Erythroblast (primary cell): ENCODE measurements around the gene CD7.

Experiments used
- GATA1 ChIP-seq: IDR thresholded peaks from 2 replicates; pipeline ENCODE4 v1.6.1; 2011; ENCODE audit warnings: low read depth, mild to moderate bottlenecking, control low read depth, low read length, moderate library complexity
- POLR2A ChIP-seq: IDR thresholded peaks from 2 replicates; pipeline ENCODE4 v1.6.1; 2011; ENCODE audit warnings: mild to moderate bottlenecking, low read length

DNA sequence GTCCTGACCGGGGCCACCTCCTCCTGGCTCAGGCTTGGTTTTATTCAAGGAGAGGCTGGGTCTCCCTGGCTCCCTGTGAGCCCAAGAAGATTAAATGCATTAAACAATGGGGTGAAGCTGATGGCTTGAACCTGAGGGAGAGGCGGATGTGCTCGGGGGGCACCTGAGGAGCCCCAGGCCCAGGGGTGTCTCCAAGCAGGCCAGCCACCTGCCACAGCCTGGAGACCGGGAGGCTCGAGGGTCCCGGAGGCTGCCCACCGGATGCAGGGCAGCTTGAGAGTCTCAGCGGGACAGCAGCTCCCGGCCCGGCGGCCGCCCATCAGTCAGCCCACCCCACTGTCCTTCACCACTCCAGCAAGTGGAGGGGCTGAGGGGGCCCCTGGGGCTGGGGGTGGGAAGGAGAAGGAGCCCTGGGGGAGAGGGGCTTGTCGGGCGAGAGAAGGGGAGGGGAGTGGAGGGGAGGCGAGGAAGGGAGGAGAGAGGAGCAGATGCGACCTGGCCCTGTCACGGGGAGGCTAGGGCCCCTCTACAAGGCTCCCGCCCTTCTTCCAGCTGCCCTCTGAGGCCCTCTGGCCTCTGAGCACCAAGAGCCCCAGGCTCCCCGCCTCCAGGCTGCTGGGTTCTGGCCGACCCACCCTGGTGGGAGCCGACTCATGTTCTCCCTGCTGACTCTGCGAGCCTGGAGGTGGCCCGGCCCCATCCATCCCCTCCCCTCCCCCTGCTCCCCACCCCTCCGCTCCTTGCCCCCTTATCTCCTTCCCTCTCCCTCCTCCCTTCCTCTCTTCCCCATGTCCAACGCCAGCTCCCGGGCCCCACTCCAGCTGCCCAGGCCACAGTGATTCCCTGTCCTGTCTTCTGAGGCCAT lies 13.2 kb downstream of the CD7 start:
- no peak for TF ChIP-seq POLR2A
- TF ChIP-seq GATA1: no peak
